Hepatocyte (in vitro differentiated cells): ENCODE measurements around the gene UGT1A10. TPM values are rescaled to one million over a fixed set of nuclear protein-coding genes. Genes with fewer than 3 reads are reported as not detected.

Source experiments
- DNase-seq: peaks from one replicate; pipeline ENCODE4 v3.0.0-alpha.2; 2016; ENCODE audit warnings: low spot score
- H2AFZ ChIP-seq: fragments of 200-600 bp; sonication (generic); 2 replicates; pipeline ENCODE4 v1.6.0; 2016; ENCODE audit warnings: antibody characterized with exemption, mild to moderate bottlenecking
- H3K27ac ChIP-seq: fragments of 200-600 bp; sonication (generic); 2 replicates; pipeline ENCODE4 v1.5.1; 2016; ENCODE audit warnings: mild to moderate bottlenecking
- H3K27me3 ChIP-seq: fragments of 200-600 bp; sonication (generic); 2 replicates; pipeline ENCODE4 v1.6.1; 2016
- H3K36me3 ChIP-seq: fragments of 200-600 bp; sonication (generic); replicated peaks from 2 replicates; pipeline ENCODE4 v1.5.1; 2016; ENCODE audit warnings: low read depth; ENCODE audit not compliant: insufficient read depth
- H3K4me1 ChIP-seq: fragments of 200-600 bp; sonication (generic); 2 replicates; pipeline ENCODE4 v1.5.1; 2016; ENCODE audit warnings: mild to moderate bottlenecking, moderate library complexity; ENCODE audit not compliant: insufficient read depth
- H3K4me2 ChIP-seq: fragments of 200-600 bp; sonication (generic); 2 replicates; pipeline ENCODE4 v1.6.0; 2016
- H3K4me3 ChIP-seq: fragments of 200-600 bp; sonication (generic); 2 replicates; pipeline ENCODE4 v1.5.1; 2016; ENCODE audit warnings: mild to moderate bottlenecking
- H3K79me2 ChIP-seq: fragments of 200-600 bp; sonication (generic); 2 replicates; pipeline ENCODE4 v1.6.0; 2017; ENCODE audit warnings: mild to moderate bottlenecking
- H3K9me2 ChIP-seq: fragments of 200-600 bp; sonication (generic); replicated peaks from 2 replicates; pipeline ENCODE4 v1.6.0; 2017; ENCODE audit warnings: mild to moderate bottlenecking; ENCODE audit not compliant: insufficient read depth
- H3K9me3 ChIP-seq: fragments of 200-600 bp; sonication (generic); 2 replicates; pipeline ENCODE4 v1.5.1; 2016; ENCODE audit warnings: low read depth, mild to moderate bottlenecking
- H4K20me1 ChIP-seq: fragments of 200-600 bp; sonication (generic); 2 replicates; pipeline ENCODE4 v1.6.0; 2016; ENCODE audit warnings: mild to moderate bottlenecking; ENCODE audit not compliant: insufficient read depth, poor library complexity, severe bottlenecking
- EZH2 ChIP-seq: fragments of 200-600 bp; sonication (generic); IDR thresholded peaks from 2 replicates; pipeline ENCODE4 v1.6.1; 2016; ENCODE audit warnings: antibody characterized with exemption, mild to moderate bottlenecking, borderline replicate concordance
- EZH2phosphoT487 ChIP-seq: fragments of 200-600 bp; sonication (generic); IDR thresholded peaks from one replicate; pipeline ENCODE4 v1.6.1; 2018; ENCODE audit warnings: antibody characterized with exemption, mild to moderate bottlenecking, low read depth, moderate library complexity; ENCODE audit not compliant: unreplicated experiment, severe bottlenecking
- WGBS: methylation state at CpG from one replicate; pipeline ENCODE4 v1.1.6; 2016; ENCODE audit warnings: low lambda C conversion rate; ENCODE audit errors: missing lambda C conversion rate; 5-methylcytosine and 5-hydroxymethylcytosine counted together
- polyA plus RNA-seq: library from polyadenylated mRNA; unstranded; fragments of >200 nt; fragmentation: Nextera tagmentation; extraction: Ambion mirVana; gene quantifications from 2 replicates; pipeline ENCODE4 v1.2.1, GENCODE V29; 2016
- total RNA-seq: library from RNA; depleted of rRNA; stranded (reverse); fragments of >200 nt; gene quantifications from 2 replicates; pipeline ENCODE4 v1.2.3, GENCODE V29; 2014
- TF ChIP-seq, protein P1 (sequence below): fragments of 200-600 bp; sonication (generic); IDR thresholded peaks from 2 replicates; pipeline ENCODE4 v1.5.1; 2016; ENCODE audit warnings: antibody characterized with exemption, mild to moderate bottlenecking; ENCODE audit not compliant: poor library complexity

Gene UGT1A10
- total and polyA plus RNA-seq, 2 experiments from 2014 or later = not detected

DNA sequence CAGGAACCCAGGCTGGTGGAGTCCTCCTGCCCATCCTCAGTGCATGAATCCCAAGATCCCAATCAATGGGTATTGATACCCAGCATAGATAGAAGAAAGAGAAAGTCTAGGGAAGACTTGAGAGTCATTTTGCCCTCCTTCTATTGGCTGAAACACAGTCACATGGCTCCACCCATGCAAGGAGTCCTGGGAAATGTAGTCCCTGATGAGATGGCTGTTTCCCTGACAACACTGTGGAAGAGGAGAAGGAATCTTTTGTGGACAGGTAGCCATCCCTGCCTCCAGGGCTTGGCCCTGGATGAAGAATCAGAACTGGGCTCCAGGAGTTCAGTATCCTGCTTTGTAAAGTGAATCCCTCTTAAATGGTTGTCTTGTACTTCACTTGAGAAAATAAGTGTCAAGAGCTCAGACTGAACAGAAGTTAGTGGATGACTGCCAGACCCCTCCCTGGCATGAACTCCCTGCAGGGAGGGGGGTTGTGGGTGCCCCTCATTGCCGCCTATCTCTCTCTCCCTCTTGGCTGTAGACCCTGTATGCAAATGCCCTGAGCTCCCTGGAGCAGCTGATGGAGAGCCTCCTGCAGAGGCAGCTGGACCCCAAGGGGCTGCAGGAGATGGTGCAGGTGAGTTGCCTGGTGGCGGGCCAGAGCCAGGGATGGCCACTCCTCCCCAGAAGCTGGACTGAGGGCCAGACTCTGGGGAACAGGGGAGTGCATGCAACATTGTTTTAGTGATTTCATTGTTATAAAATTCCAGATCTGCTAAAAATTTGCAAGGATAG, 178.0 kb downstream of the UGT1A10 start:
- Histone ChIP-seq H3K4me3 (no peak overlapping the region), H3K9me3 (no peaks in the 10 kb centered on the region), H3K4me1 (peaks cover 10% of the 10 kb centered on the region), H4K20me1 (no peaks in the 10 kb centered on the region), H3K27ac (no peak overlapping the region), H3K36me3 (no peaks in the 10 kb centered on the region), H3K9me2 (no peaks in the 10 kb centered on the region), H2AFZ (no peak overlapping the region), H3K79me2 (no peaks in the 10 kb centered on the region), H3K27me3 (no peaks in the 10 kb centered on the region), H3K4me2 (no peak overlapping the region)
- no peak for DNase-seq
- WGBS = 78% methylated on average over 2 of the region's 2 CpGs
- no peak for TF ChIP-seq EZH2
- TF ChIP-seq, protein P1, sequence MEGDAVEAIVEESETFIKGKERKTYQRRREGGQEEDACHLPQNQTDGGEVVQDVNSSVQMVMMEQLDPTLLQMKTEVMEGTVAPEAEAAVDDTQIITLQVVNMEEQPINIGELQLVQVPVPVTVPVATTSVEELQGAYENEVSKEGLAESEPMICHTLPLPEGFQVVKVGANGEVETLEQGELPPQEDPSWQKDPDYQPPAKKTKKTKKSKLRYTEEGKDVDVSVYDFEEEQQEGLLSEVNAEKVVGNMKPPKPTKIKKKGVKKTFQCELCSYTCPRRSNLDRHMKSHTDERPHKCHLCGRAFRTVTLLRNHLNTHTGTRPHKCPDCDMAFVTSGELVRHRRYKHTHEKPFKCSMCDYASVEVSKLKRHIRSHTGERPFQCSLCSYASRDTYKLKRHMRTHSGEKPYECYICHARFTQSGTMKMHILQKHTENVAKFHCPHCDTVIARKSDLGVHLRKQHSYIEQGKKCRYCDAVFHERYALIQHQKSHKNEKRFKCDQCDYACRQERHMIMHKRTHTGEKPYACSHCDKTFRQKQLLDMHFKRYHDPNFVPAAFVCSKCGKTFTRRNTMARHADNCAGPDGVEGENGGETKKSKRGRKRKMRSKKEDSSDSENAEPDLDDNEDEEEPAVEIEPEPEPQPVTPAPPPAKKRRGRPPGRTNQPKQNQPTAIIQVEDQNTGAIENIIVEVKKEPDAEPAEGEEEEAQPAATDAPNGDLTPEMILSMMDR = no peak
- no peak for TF ChIP-seq EZH2phosphoT487

DNA sequence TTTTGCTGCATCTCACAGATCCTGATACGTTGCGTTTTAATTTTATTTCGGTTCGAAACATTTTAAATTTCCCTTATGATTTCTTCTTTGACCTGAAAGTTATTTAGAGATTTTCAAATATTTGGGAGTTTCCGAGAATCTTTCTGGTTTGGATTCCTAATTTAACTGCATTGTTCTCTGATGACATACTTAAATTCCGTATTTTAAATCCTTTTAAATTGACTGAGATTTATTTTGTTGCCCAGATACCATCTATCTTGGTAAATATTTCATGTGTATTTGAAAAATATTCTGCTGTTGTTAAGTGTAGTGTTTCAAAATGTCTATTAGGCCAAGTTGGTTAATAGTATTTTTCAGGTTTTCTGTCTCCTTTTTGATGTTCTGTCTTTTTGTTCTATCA, 179.6 kb downstream of the UGT1A10 start:
- Histone ChIP-seq H3K27ac (no peak overlapping the region), H3K36me3 (no peaks in the 10 kb centered on the region), H2AFZ (no peak overlapping the region), H3K4me3 (no peak overlapping the region), H3K79me2 (no peaks in the 10 kb centered on the region), H3K9me3 (no peaks in the 10 kb centered on the region), H3K9me2 (no peaks in the 10 kb centered on the region), H3K4me1 (peaks cover 10% of the 10 kb centered on the region), H3K4me2 (no peak overlapping the region), H4K20me1 (no peaks in the 10 kb centered on the region), H3K27me3 (no peaks in the 10 kb centered on the region)
- whole genome bisulfite sequencing = 84% methylated on average over 6 of the region's 6 CpGs
- TF ChIP-seq EZH2 (no peak), EZH2phosphoT487 (no peak)
- TF ChIP-seq, protein P1 = no peak
- no peak for DNase-seq

DNA sequence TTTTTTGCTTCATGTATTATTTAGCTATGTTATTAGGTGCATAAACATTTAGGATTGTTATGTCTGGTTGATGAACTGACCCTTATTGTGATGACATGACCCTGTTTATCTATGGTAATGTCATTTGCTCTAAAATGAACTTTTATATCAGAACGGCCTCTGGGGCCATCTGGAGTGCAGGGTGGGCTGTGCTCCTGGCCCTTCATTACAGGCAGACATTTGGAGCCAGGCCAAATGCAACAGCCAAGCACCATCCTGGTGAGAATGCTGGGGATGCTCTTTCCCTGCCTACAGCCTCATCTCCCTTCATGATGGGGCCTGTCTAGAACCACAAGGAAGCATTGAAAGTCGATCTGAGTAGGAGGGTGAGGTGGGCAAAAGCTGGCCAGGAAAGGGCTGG, 180.1 kb downstream of the UGT1A10 start:
- DNase-seq = no peak
- no peaks in the 10 kb centered on the region for H3K9me2 ChIP-seq
- H3K4me1 ChIP-seq = peaks cover 10% of the 10 kb centered on the region
- no peaks in the 10 kb centered on the region for H3K27me3 ChIP-seq
- H3K79me2 ChIP-seq = no peaks in the 10 kb centered on the region
- TF ChIP-seq EZH2phosphoT487 (no peak), EZH2 (no peak)
- TF ChIP-seq, protein P1 = no peak
- H3K9me3 ChIP-seq = no peaks in the 10 kb centered on the region
- no peaks in the 10 kb centered on the region for H3K36me3 ChIP-seq
- H4K20me1 ChIP-seq = no peaks in the 10 kb centered on the region
- no peak overlapping the region for H2AFZ ChIP-seq
- H3K4me3 ChIP-seq = no peak overlapping the region
- 66% methylated on average over 2 of the region's 2 CpGs for WGBS
- H3K4me2 ChIP-seq = no peak overlapping the region
- H3K27ac ChIP-seq = no peak overlapping the region

- Histone ChIP-seq H3K27me3 (no peaks in the 10 kb centered on the region), H3K36me3 (no peaks in the 10 kb centered on the region), H3K4me2 (no peak overlapping the region), H3K9me2 (no peaks in the 10 kb centered on the region), H3K9me3 (no peaks in the 10 kb centered on the region), H3K79me2 (no peaks in the 10 kb centered on the region), H3K4me3 (no peak overlapping the region), H3K4me1 (peaks cover 10% of the 10 kb centered on the region), H2AFZ (no peak overlapping the region), H3K27ac (no peak overlapping the region), H4K20me1 (no peaks in the 10 kb centered on the region)
- 85% methylated on average over 4 of the region's 4 CpGs for WGBS
- TF ChIP-seq, protein P1 = no peak
- TF ChIP-seq EZH2 = no peak
- TF ChIP-seq EZH2phosphoT487 = no peak
- peak; percentile 20 for DNase-seq
Observed at GRCh38 chr2:233816771-233817170, 180.5 kb downstream of the UGT1A10 start.
